Left ventricle myocardium inferior (tissue), 1 donor: Measurements from ENCODE around the gene PDK2. TPM values are rescaled to one million over a fixed set of nuclear protein-coding genes. Genes with fewer than 3 reads are reported as not detected.

Source experiments
- DNase-seq: peaks from one replicate; pipeline ENCODE4 v3.0.0-alpha.2; 2020
- H3K27ac ChIP-seq: fragments of 200-600 bp; replicated peaks from 2 replicates; pipeline ENCODE4 v1.8.0; 2021
- H3K27me3 ChIP-seq: fragments of 200-600 bp; 2 replicates; pipeline ENCODE4 v1.8.0; 2021; ENCODE audit warnings: low read depth
- H3K36me3 ChIP-seq: fragments of 200-600 bp; 2 replicates; pipeline ENCODE4 v1.8.0; 2021
- H3K4me1 ChIP-seq: fragments of 200-600 bp; 2 replicates; pipeline ENCODE4 v1.8.0; 2021
- H3K4me3 ChIP-seq: fragments of 200-600 bp; 2 replicates; pipeline ENCODE4 v1.8.0; 2021; ENCODE audit warnings: mild to moderate bottlenecking, moderate library complexity
- H3K9me3 ChIP-seq: fragments of 200-600 bp; replicated peaks from 2 replicates; pipeline ENCODE4 v1.8.0; 2021
- CTCF ChIP-seq: fragments of 200-600 bp; IDR thresholded peaks from 2 replicates; pipeline ENCODE4 v1.8.0; 2021; ENCODE audit warnings: antibody characterized with exemption, mild to moderate bottlenecking, borderline replicate concordance
- intact Hi-C: fragments of 100-400 bp; cut with micrococcal nuclease; formaldehyde crosslinking; loops from one replicate; pipeline ENCODE4 v1.11.0; 2022
- total RNA-seq: library from RNA; stranded (reverse); fragmentation: NEBNext Ultra II Directional; extraction: Animal tissue kit (Norgen Biotek cat#: 25700); gene quantifications from one replicate; pipeline ENCODE4 v1.2.1, GENCODE V29; 2021
- donor health status: DM: no; HTN: yes; CAD: no; lungs with severe emphysema.

The PDK2 gene
- total RNA-seq, 1 donor from 2014 or later, result 206 TPM

- H3K4me1 ChIP-seq, result peaks cover 74% of the 10 kb centered on the region
These were observed 5.8 kb downstream of the PDK2 start for GRCh38 chr17:50100921-50101345.

GRCh38 chr17:50101346-50102163 lies 6.4 kb downstream of the PDK2 start:
- peak overlapping the region; percentile 55 for H3K4me3 ChIP-seq
- intact Hi-C loops, result no loop called here
- peak; percentile 37 for TF ChIP-seq CTCF
- peaks cover 68% of the 10 kb centered on the region for H3K4me1 ChIP-seq
- H3K27me3 ChIP-seq, result no peaks in the 10 kb centered on the region
- no peaks in the 10 kb centered on the region for H3K9me3 ChIP-seq
- H3K27ac ChIP-seq, result peak overlapping the region; percentile 97
- DNase-seq, result peak; percentile 70
- H3K36me3 ChIP-seq, result peaks cover 62% of the 10 kb centered on the region

More at GRCh38 chr17:50100921-50101345, 5.8 kb downstream of the PDK2 start:
- Histone ChIP-seq H3K4me3 (peak overlapping the region; percentile 55), H3K27ac (peak overlapping the region; percentile 97), H3K36me3 (peaks cover 56% of the 10 kb centered on the region), H3K9me3 (no peaks in the 10 kb centered on the region), H3K27me3 (no peaks in the 10 kb centered on the region)
- TF ChIP-seq CTCF, result no peak
- DNase-seq, result no peak
- intact Hi-C loops, result no loop called here

- Histone ChIP-seq H3K27ac (peak overlapping the region; percentile 97), H3K4me1 (peaks cover 59% of the 10 kb centered on the region), H3K9me3 (no peaks in the 10 kb centered on the region), H3K4me3 (peak overlapping the region; percentile 55), H3K36me3 (peaks cover 67% of the 10 kb centered on the region), H3K27me3 (no peaks in the 10 kb centered on the region)
- intact Hi-C loops, result no loop called here
- no peak for TF ChIP-seq CTCF
- DNase-seq, result peak; percentile 82
These were observed 7.2 kb downstream of the PDK2 start for GRCh38 chr17:50102164-50102991.

- Histone ChIP-seq H3K27me3 (no peaks in the 10 kb centered on the region), H3K4me3 (peak overlapping the region; percentile 55), H3K27ac (peak overlapping the region; percentile 97), H3K36me3 (peaks cover 67% of the 10 kb centered on the region), H3K4me1 (peaks cover 59% of the 10 kb centered on the region), H3K9me3 (no peaks in the 10 kb centered on the region)
- TF ChIP-seq CTCF, result no peak
- DNase-seq, result no peak
- intact Hi-C loops, result no loop called here
These were observed 8.1 kb downstream of the PDK2 start for GRCh38 chr17:50103252-50103651.

GRCh38 chr17:50103941-50104340 lies 8.8 kb downstream of the PDK2 start:
- peaks cover 56% of the 10 kb centered on the region for H3K4me1 ChIP-seq
- no peaks in the 10 kb centered on the region for H3K27me3 ChIP-seq
- no peak for TF ChIP-seq CTCF
- peaks cover 66% of the 10 kb centered on the region for H3K36me3 ChIP-seq
- no peaks in the 10 kb centered on the region for H3K9me3 ChIP-seq
- no peak for DNase-seq
- intact Hi-C loops, result no loop called here
- H3K27ac ChIP-seq, result peak overlapping the region; percentile 97
- no peak overlapping the region for H3K4me3 ChIP-seq
